GM23338 (cell line): ENCODE data around the gene RAB3B. TPM values are rescaled to one million over a fixed set of nuclear protein-coding genes. Genes with fewer than 3 reads are reported as not detected.

ENCODE experiments used
- ATAC-seq: fragments of 200-7000 bp; cut with Tn5 transposase; 3 replicates; pipeline ENCODE4 v1.9.1; 2020
- DNase-seq: peaks from one replicate; pipeline ENCODE4 v3.0.0-alpha.2; 2015; ENCODE audit warnings: low spot score
- H2AFZ ChIP-seq: fragments of 200-600 bp; sonication (generic); 2 replicates; pipeline ENCODE4 v1.8.0; 2016; ENCODE audit warnings: antibody characterized with exemption, mild to moderate bottlenecking, moderate library complexity
- H3F3A ChIP-seq: fragments of 200-600 bp; sonication (generic); replicated peaks from 2 replicates; pipeline ENCODE4 v1.8.0; 2017; ENCODE audit warnings: antibody characterized with exemption, mixed run types, low read depth
- H3K27ac ChIP-seq: fragments of 200-600 bp; sonication (generic); 2 replicates; pipeline ENCODE4 v1.6.1; 2016; ENCODE audit warnings: low read depth
- H3K27me3 ChIP-seq: fragments of 200-600 bp; sonication (generic); 2 replicates; pipeline ENCODE4 v1.8.0; 2016; ENCODE audit warnings: mild to moderate bottlenecking, mixed run types, moderate library complexity; ENCODE audit not compliant: insufficient read depth
- H3K36me3 ChIP-seq: fragments of 200-600 bp; sonication (generic); 2 replicates; pipeline ENCODE4 v1.8.0; 2016; ENCODE audit warnings: mild to moderate bottlenecking; ENCODE audit not compliant: insufficient read depth
- H3K4me1 ChIP-seq: fragments of 200-600 bp; sonication (generic); 2 replicates; pipeline ENCODE4 v1.8.0; 2016; ENCODE audit warnings: mild to moderate bottlenecking, moderate library complexity; ENCODE audit not compliant: insufficient read depth
- H3K4me2 ChIP-seq: fragments of 200-600 bp; sonication (generic); 2 replicates; pipeline ENCODE4 v1.7.1; 2017; ENCODE audit warnings: mixed run types
- H3K4me3 ChIP-seq: fragments of 200-600 bp; sonication (generic); 2 replicates; pipeline ENCODE4 v1.6.1; 2016; ENCODE audit warnings: mixed run types
- H3K79me2 ChIP-seq: fragments of 200-600 bp; sonication (generic); replicated peaks from 2 replicates; pipeline ENCODE4 v1.8.0; 2017; ENCODE audit warnings: mild to moderate bottlenecking; ENCODE audit not compliant: insufficient read depth
- H3K9me2 ChIP-seq: fragments of 200-600 bp; sonication (generic); 2 replicates; pipeline ENCODE4 v1.8.0; 2017; ENCODE audit not compliant: insufficient read depth
- H4K20me1 ChIP-seq: fragments of 200-600 bp; sonication (generic); replicated peaks from 2 replicates; pipeline ENCODE4 v1.8.0; 2017; ENCODE audit warnings: mild to moderate bottlenecking; ENCODE audit not compliant: insufficient read depth
- H3K27ac Mint-ChIP-seq: 2 replicates; pipeline ENCODE4 v1.8.0; 2020; ENCODE audit warnings: inconsistent platforms, mild to moderate bottlenecking, moderate library complexity, mixed read lengths
- H3K27me3 Mint-ChIP-seq: 3 replicates; pipeline ENCODE4 v1.8.0; 2022; ENCODE audit warnings: low read depth, mild to moderate bottlenecking, moderate library complexity, mixed read lengths, inconsistent platforms; ENCODE audit not compliant: insufficient read depth, poor library complexity
- H3K36me3 Mint-ChIP-seq: 3 replicates; pipeline ENCODE4 v1.8.0; 2021; ENCODE audit warnings: low read depth, mild to moderate bottlenecking, inconsistent platforms, moderate library complexity, mixed read lengths
- H3K4me1 Mint-ChIP-seq: 3 replicates; pipeline ENCODE4 v1.8.0; 2020; ENCODE audit warnings: mild to moderate bottlenecking, inconsistent platforms, mixed read lengths
- H3K4me3 Mint-ChIP-seq: 3 replicates; pipeline ENCODE4 v1.8.0; 2021; ENCODE audit warnings: moderate library complexity, mild to moderate bottlenecking, inconsistent platforms, mixed read lengths
- H3K9me3 Mint-ChIP-seq: 3 replicates; pipeline ENCODE4 v1.8.0; 2020; ENCODE audit warnings: moderate library complexity, mild to moderate bottlenecking, inconsistent platforms, mixed read lengths
- CREB1 ChIP-seq: fragments of 250-450 bp; sonication (Bioruptor Pico); IDR thresholded peaks from 2 replicates; pipeline ENCODE4 v1.5.0; 2020; ENCODE audit warnings: low read depth, mild to moderate bottlenecking, moderate library complexity
- CTCF ChIP-seq, 2 experiments: fragments of 200-600 bp in 1 of 2; sonication (generic) in 1 of 2; conservative IDR thresholded peaks; 2 replicates each; pipeline versions ENCODE4 v1.5.1 to v1.6.1; 2016 to 2017; ENCODE audit warnings: antibody characterized with exemption in 2 of 2, low read depth in 2 of 2, mild to moderate bottlenecking in 2 of 2, moderate library complexity in 1 of 2
- EZH2phosphoT487 ChIP-seq: fragments of 200-600 bp; sonication (generic); IDR thresholded peaks from one replicate; pipeline ENCODE4 v1.8.1; 2018; ENCODE audit warnings: antibody characterized with exemption; ENCODE audit not compliant: unreplicated experiment
- JUNB ChIP-seq: IDR thresholded peaks from one replicate; pipeline ENCODE4 v1.6.1; 2016; ENCODE audit warnings: antibody characterized with exemption; ENCODE audit not compliant: unreplicated experiment
- POLR2AphosphoS5 ChIP-seq: IDR thresholded peaks from 2 replicates; pipeline ENCODE4 v1.6.1; 2016; ENCODE audit warnings: antibody characterized with exemption, low read depth
- STAT1 ChIP-seq: IDR thresholded peaks from one replicate; pipeline ENCODE4 v1.6.1; 2016; ENCODE audit warnings: antibody characterized with exemption; ENCODE audit not compliant: unreplicated experiment
- ZNF331 ChIP-seq: fragments of 250-450 bp; sonication (Bioruptor Pico); IDR thresholded peaks from 2 replicates; pipeline ENCODE4 v1.5.0; 2020; ENCODE audit warnings: low read depth, mild to moderate bottlenecking, moderate library complexity
- polyA plus RNA-seq: library from polyadenylated mRNA; unstranded; fragments of >200 nt; fragmentation: Nextera tagmentation; extraction: Ambion mirVana; gene quantifications from 2 replicates; pipeline ENCODE4 v1.2.1, GENCODE V29; 2016
- total RNA-seq: library from RNA; depleted of rRNA; stranded (reverse); fragments of >200 nt; shearing (Covaris generic); gene quantifications from 2 replicates; pipeline ENCODE4 v1.2.3, GENCODE V29; 2014
- TF ChIP-seq, protein P1 (sequence below): IDR thresholded peaks from one replicate; pipeline ENCODE4 v1.6.1; 2018; ENCODE audit warnings: antibody characterized with exemption; ENCODE audit not compliant: unreplicated experiment
- TF ChIP-seq, protein P2 (sequence below): fragments of 250-450 bp; sonication (Bioruptor Pico); IDR thresholded peaks from 2 replicates; pipeline ENCODE4 v1.5.0; 2020; ENCODE audit warnings: mild to moderate bottlenecking, moderate library complexity

Gene RAB3B
- total and polyA plus RNA-seq, 2 experiments from 2014 or later = 18.3 to 37.9 TPM

- TF ChIP-seq CTCF (conservative IDR thresholded peaks at IDR 0.05; ENCODE audit: low read depth in 2 of 2) (no peak), ZNF331 (CRISPR knock-in tag) (no peak)
Measured at GRCh38 chr1:52034050-52034384, 43.5 kb upstream of the RAB3B start (continued).

- peak; percentile 94 for ATAC-seq
- peak within 1 kb of the TSS; percentile 91 for H3K4me3 Mint-ChIP-seq
- peak; percentile 63 for TF ChIP-seq CREB1 (CRISPR knock-in tag)
- TF ChIP-seq JUNB = no peak
- TF ChIP-seq, protein P1, sequence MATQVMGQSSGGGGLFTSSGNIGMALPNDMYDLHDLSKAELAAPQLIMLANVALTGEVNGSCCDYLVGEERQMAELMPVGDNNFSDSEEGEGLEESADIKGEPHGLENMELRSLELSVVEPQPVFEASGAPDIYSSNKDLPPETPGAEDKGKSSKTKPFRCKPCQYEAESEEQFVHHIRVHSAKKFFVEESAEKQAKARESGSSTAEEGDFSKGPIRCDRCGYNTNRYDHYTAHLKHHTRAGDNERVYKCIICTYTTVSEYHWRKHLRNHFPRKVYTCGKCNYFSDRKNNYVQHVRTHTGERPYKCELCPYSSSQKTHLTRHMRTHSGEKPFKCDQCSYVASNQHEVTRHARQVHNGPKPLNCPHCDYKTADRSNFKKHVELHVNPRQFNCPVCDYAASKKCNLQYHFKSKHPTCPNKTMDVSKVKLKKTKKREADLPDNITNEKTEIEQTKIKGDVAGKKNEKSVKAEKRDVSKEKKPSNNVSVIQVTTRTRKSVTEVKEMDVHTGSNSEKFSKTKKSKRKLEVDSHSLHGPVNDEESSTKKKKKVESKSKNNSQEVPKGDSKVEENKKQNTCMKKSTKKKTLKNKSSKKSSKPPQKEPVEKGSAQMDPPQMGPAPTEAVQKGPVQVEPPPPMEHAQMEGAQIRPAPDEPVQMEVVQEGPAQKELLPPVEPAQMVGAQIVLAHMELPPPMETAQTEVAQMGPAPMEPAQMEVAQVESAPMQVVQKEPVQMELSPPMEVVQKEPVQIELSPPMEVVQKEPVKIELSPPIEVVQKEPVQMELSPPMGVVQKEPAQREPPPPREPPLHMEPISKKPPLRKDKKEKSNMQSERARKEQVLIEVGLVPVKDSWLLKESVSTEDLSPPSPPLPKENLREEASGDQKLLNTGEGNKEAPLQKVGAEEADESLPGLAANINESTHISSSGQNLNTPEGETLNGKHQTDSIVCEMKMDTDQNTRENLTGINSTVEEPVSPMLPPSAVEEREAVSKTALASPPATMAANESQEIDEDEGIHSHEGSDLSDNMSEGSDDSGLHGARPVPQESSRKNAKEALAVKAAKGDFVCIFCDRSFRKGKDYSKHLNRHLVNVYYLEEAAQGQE = no peak
- TF ChIP-seq, protein P2, sequence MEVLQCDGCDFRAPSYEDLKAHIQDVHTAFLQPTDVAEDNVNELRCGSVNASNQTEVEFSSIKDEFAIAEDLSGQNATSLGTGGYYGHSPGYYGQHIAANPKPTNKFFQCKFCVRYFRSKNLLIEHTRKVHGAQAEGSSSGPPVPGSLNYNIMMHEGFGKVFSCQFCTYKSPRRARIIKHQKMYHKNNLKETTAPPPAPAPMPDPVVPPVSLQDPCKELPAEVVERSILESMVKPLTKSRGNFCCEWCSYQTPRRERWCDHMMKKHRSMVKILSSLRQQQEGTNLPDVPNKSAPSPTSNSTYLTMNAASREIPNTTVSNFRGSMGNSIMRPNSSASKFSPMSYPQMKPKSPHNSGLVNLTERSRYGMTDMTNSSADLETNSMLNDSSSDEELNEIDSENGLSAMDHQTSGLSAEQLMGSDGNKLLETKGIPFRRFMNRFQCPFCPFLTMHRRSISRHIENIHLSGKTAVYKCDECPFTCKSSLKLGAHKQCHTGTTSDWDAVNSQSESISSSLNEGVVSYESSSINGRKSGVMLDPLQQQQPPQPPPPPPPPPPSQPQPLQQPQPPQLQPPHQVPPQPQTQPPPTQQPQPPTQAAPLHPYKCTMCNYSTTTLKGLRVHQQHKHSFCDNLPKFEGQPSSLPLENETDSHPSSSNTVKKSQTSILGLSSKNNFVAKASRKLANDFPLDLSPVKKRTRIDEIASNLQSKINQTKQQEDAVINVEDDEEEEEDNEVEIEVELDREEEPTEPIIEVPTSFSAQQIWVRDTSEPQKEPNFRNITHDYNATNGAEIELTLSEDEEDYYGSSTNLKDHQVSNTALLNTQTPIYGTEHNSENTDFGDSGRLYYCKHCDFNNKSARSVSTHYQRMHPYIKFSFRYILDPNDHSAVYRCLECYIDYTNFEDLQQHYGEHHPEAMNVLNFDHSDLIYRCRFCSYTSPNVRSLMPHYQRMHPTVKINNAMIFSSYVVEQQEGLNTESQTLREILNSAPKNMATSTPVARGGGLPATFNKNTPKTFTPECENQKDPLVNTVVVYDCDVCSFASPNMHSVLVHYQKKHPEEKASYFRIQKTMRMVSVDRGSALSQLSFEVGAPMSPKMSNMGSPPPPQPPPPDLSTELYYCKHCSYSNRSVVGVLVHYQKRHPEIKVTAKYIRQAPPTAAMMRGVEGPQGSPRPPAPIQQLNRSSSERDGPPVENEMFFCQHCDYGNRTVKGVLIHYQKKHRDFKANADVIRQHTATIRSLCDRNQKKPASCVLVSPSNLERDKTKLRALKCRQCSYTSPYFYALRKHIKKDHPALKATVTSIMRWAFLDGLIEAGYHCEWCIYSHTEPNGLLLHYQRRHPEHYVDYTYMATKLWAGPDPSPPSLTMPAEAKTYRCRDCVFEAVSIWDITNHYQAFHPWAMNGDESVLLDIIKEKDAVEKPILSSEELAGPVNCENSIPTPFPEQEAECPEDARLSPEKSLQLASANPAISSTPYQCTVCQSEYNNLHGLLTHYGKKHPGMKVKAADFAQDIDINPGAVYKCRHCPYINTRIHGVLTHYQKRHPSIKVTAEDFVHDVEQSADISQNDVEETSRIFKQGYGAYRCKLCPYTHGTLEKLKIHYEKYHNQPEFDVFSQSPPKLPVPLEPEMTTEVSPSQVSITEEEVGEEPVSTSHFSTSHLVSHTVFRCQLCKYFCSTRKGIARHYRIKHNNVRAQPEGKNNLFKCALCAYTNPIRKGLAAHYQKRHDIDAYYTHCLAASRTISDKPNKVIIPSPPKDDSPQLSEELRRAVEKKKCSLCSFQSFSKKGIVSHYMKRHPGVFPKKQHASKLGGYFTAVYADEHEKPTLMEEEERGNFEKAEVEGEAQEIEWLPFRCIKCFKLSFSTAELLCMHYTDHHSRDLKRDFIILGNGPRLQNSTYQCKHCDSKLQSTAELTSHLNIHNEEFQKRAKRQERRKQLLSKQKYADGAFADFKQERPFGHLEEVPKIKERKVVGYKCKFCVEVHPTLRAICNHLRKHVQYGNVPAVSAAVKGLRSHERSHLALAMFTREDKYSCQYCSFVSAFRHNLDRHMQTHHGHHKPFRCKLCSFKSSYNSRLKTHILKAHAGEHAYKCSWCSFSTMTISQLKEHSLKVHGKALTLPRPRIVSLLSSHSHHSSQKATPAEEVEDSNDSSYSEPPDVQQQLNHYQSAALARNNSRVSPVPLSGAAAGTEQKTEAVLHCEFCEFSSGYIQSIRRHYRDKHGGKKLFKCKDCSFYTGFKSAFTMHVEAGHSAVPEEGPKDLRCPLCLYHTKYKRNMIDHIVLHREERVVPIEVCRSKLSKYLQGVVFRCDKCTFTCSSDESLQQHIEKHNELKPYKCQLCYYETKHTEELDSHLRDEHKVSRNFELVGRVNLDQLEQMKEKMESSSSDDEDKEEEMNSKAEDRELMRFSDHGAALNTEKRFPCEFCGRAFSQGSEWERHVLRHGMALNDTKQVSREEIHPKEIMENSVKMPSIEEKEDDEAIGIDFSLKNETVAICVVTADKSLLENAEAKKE (CRISPR knock-in tag) = no peak
- peak; percentile 80 for TF ChIP-seq POLR2AphosphoS5
- no peak for TF ChIP-seq CTCF (conservative IDR thresholded peaks at IDR 0.05; ENCODE audit: low read depth in 2 of 2)
- TF ChIP-seq EZH2phosphoT487 = no peak
- no peak for TF ChIP-seq STAT1
Measured at GRCh38 chr1:52033190-52034049, 42.9 kb upstream of the RAB3B start, which contains the start of gene KTI12. KTI12 (minus strand) TSS chr1:52033810; CDS start chr1:52033761, 49 bp downstream.

More at GRCh38 chr1:52033190-52034049, 42.9 kb upstream of the RAB3B start, which contains the start of gene KTI12:
- Histone ChIP-seq H3K27me3 (no peaks in the 10 kb centered on the region), H3K9me2 (no peaks in the 10 kb centered on the region), H3K36me3 (peaks cover 7% of the 10 kb centered on the region; the same call in 1 of the 2 replicates), H3F3A (peaks cover 11% of the 10 kb centered on the region), H3K4me2 (peak within 1 kb of the TSS; percentile 93), H3K4me1 (peaks cover 15% of the 10 kb centered on the region), H3K79me2 (peaks cover 30% of the 10 kb centered on the region), H3K4me3 (peak within 1 kb of the TSS; percentile 78), H4K20me1 (peaks cover 14% of the 10 kb centered on the region), H3K27ac (peak within 1 kb of the TSS; percentile 57), H2AFZ (peak within 1 kb of the TSS; percentile 50)
- peaks cover 31% of the 10 kb centered on the region for H3K36me3 Mint-ChIP-seq
- peak; percentile 95 for DNase-seq
- H3K4me1 Mint-ChIP-seq = peaks cover 18% of the 10 kb centered on the region
- H3K27ac Mint-ChIP-seq = peak within 1 kb of the TSS; percentile 93
- peaks cover 3% of the 10 kb centered on the region for H3K27me3 Mint-ChIP-seq
- no peaks in the 10 kb centered on the region for H3K9me3 Mint-ChIP-seq
